ENCODE data around the gene C2orf81.
"Not testable (repeated sequence)": the region's sequence is repeated elsewhere in the genome, so short reads cannot be mapped to it uniquely, and the experiment has no call there.

The C2orf81 gene

GRCh38 chr2:74423231-74424095 lies 2.0 kb upstream of the C2orf81 start:
- DNase-seq (ENCODE audit: low read depth) = no peak

- DNase-seq (ENCODE audit: low read depth) = not testable (repeated sequence)
These were observed 846 bp downstream of the C2orf81 start for GRCh38 chr2:74420443-74421103.

GRCh38 chr2:74420006-74420405 lies 1.4 kb downstream of the C2orf81 start:
- DNase-seq (ENCODE audit: low read depth) = no peak

- DNase-seq (ENCODE audit: low read depth) = no peak
These were observed 2.1 kb downstream of the C2orf81 start for GRCh38 chr2:74419345-74419744.

- no peak for DNase-seq (ENCODE audit: low read depth)
These were observed 3.1 kb downstream of the C2orf81 start for GRCh38 chr2:74418312-74418711.

- no peak for DNase-seq (ENCODE audit: low read depth)
These were observed 3.7 kb downstream of the C2orf81 start for GRCh38 chr2:74417763-74418162.

- DNase-seq (ENCODE audit: low read depth) = no peak
These were observed 4.2 kb downstream of the C2orf81 start for GRCh38 chr2:74417197-74417596.

- no peak for DNase-seq (ENCODE audit: low read depth)
These were observed 4.6 kb downstream of the C2orf81 start for GRCh38 chr2:74416778-74417177.

GRCh38 chr2:74415762-74416395 lies 5.5 kb downstream of the C2orf81 start:
- no peak for DNase-seq (ENCODE audit: low read depth)

- DNase-seq (ENCODE audit: low read depth) = no peak
These were observed 6.3 kb downstream of the C2orf81 start for GRCh38 chr2:74414881-74415761.

- DNase-seq (ENCODE audit: low read depth) = no peak
These were observed 7.0 kb downstream of the C2orf81 start for GRCh38 chr2:74414441-74414840.

GRCh38 chr2:74413001-74413698 lies 8.3 kb downstream of the C2orf81 start:
- DNase-seq (ENCODE audit: low read depth) = no peak

- no peak for DNase-seq (ENCODE audit: low read depth)
These were observed 13.7 kb downstream of the C2orf81 start for GRCh38 chr2:74407682-74408081.

- DNase-seq (ENCODE audit: low read depth) = no peak
These were observed 15.4 kb downstream of the C2orf81 start for GRCh38 chr2:74406035-74406434.

- no peak for DNase-seq (ENCODE audit: low read depth)
These were observed 19.5 kb downstream of the C2orf81 start for GRCh38 chr2:74401891-74402290.

- DNase-seq (ENCODE audit: low read depth) = no peak
These were observed 21.6 kb downstream of the C2orf81 start for GRCh38 chr2:74399785-74400184.

GRCh38 chr2:74396149-74396548 lies 25.3 kb downstream of the C2orf81 start:
- no peak for DNase-seq (ENCODE audit: low read depth)

- no peak for DNase-seq (ENCODE audit: low read depth)
These were observed 27.9 kb downstream of the C2orf81 start for GRCh38 chr2:74393525-74393924.

GRCh38 chr2:74392449-74392743 lies 29.0 kb downstream of the C2orf81 start:
- no peak for DNase-seq (ENCODE audit: low read depth)

- DNase-seq (ENCODE audit: low read depth) = no peak
These were observed 29.6 kb downstream of the C2orf81 start for GRCh38 chr2:74391580-74392448.

GRCh38 chr2:74391209-74391579 lies 30.2 kb downstream of the C2orf81 start:
- no peak for DNase-seq (ENCODE audit: low read depth)

Measured in GM04503 (cell line).